ENCODE data around the gene NELFB. TPM values are rescaled to one million over a fixed set of nuclear protein-coding genes. Genes with fewer than 3 reads are reported as not detected.
A peak's percentile ranks its signal among the peaks of the same experiment; 100 is the strongest.

The NELFB gene
- total RNA-seq (2014; rRNA removed; shearing (Covaris generic)), result 35.2 and 41.9 TPM in 2 replicates

GRCh38 chr9:137254624-137255447 is at the start of gene NELFB:
TSS of gene NELFB (plus strand) at chr9:137255327.
- no peaks in the 10 kb centered on the region for H3K9me3 ChIP-seq (replicated peaks)
- H3K4me3 ChIP-seq, result peak within 1 kb of the TSS; percentile 99
- no peaks in the 10 kb centered on the region for H3K27me3 ChIP-seq (replicated peaks)
- H3K36me3 ChIP-seq, result peaks cover 29% of the 10 kb centered on the region
- DNase-seq (ENCODE audit: low read depth in 1 of 2, low spot score in 2 of 2), result peak; percentile 78 to 91
- peak within 1 kb of the TSS; percentile 34 for H3K27ac ChIP-seq
- H3K4me1 ChIP-seq (replicated peaks), result peaks cover 19% of the 10 kb centered on the region

DNA sequence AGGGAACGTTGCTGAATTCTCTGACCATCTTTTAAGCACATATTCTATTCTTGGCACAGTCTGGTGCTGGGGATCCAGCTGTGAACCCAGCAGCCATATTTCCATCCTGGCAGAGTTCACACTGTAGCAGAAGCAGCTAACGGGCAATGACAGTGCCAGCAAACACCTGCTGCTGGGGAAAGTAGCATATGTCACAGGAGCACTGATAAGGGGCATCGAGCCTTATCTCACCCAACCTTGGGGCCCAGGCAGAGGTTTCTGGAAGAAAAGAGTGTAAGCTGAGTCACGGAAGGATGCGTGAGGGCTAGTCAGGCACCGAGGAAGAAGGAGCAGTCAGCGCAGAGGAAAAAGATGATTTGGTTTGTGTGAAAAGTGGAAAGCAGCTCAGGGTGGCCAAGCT is 48.5 kb upstream of the NELFB start:
- DNase-seq (ENCODE audit: low read depth in 1 of 2, low spot score in 2 of 2), result no peak
- Histone ChIP-seq H3K36me3 (peaks cover 43% of the 10 kb centered on the region), H3K27me3 (replicated peaks) (no peaks in the 10 kb centered on the region), H3K27ac (no peak overlapping the region), H3K4me1 (replicated peaks) (peaks cover 19% of the 10 kb centered on the region), H3K4me3 (peak overlapping the region; percentile 88), H3K9me3 (replicated peaks) (no peaks in the 10 kb centered on the region)

DNA sequence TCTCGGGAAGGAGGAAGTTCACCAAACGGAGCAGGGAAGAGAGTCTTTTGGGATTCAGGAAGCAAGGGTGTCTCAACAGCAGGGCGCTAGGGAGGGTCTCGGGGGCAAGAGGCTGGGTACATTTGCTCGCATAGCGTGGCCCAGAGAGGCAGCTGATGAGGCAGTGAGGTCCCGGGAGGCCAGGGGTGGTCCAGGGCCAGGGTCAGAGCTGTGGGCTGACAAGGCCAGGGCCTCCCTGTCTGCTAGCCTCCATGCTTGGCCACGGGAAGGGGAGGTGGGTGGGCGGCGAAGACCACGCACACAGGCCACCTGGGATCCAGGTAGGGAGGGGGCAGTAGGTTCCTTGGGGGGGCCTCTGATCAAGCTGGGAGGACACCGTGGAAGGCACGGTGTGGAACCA is 43.6 kb upstream of the NELFB start:
- peaks cover 61% of the 10 kb centered on the region for H3K36me3 ChIP-seq

GRCh38 chr9:137212520-137212919 is 42.6 kb upstream of the NELFB start:
- no peak for DNase-seq (ENCODE audit: low read depth in 1 of 2, low spot score in 2 of 2)
- H3K4me1 ChIP-seq (replicated peaks), result no peaks in the 10 kb centered on the region
- peaks cover 55% of the 10 kb centered on the region for H3K36me3 ChIP-seq
- H3K9me3 ChIP-seq (replicated peaks), result no peaks in the 10 kb centered on the region
- no peak overlapping the region for H3K4me3 ChIP-seq
- no peaks in the 10 kb centered on the region for H3K27me3 ChIP-seq (replicated peaks)
- no peak overlapping the region for H3K27ac ChIP-seq

More for the DNA sequence above, 43.6 kb upstream of the NELFB start:
- DNase-seq (ENCODE audit: low read depth in 1 of 2, low spot score in 2 of 2), result no peak
- H3K4me1 ChIP-seq (replicated peaks), result peaks cover 4% of the 10 kb centered on the region
- H3K27ac ChIP-seq, result no peak overlapping the region
- no peak overlapping the region for H3K4me3 ChIP-seq
- no peaks in the 10 kb centered on the region for H3K9me3 ChIP-seq (replicated peaks)
- no peaks in the 10 kb centered on the region for H3K27me3 ChIP-seq (replicated peaks)

DNA sequence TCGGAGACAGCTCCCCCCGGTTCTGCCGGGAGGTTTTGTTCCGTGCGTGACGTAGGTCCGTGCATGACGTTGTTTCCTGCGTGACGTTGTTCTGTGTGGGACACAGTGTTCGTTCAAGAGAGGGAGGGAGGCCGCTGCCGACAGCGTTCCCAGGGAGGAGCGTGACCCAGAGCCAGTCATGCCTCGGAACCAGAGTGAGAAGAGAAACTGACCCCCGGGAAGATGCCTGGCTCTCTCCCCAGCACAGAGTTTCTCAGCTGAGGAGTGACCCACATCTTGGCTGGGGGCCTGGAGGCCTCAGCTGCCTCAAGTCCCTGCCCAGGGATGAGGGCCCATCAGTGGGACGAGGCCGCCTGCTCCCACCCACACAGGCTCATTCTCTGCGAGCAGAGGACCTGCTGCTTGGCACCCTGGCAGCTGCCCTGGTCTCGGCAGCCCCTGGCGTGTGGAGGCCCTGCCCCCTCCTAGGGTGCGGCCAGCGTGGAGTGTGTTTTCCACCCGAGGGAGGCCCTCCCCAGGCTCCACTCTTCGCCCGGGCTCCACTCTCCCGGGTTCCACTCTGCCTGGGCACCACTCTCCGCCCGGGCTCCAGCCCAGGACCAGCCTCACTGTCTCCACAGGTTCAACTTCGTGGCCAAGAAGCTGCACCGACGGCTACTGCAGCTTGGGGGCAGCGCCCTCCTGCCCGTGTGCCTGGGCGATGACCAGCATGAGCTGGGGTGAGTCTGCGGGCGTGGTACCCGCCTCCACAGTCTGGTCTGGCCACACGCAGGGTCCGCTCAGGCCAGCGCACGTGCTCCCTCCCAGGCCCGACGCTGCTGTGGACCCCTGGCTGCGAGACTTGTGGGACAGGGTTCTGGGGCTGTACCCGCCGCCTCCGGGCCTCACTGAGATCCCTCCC is 41.7 kb upstream of the NELFB start:
- Histone ChIP-seq H3K27me3 (replicated peaks) (no peaks in the 10 kb centered on the region), H3K4me3 (no peak overlapping the region), H3K9me3 (replicated peaks) (no peaks in the 10 kb centered on the region), H3K27ac (no peak overlapping the region), H3K4me1 (replicated peaks) (peaks cover 3% of the 10 kb centered on the region), H3K36me3 (peaks cover 61% of the 10 kb centered on the region)
- DNase-seq (ENCODE audit: low read depth in 1 of 2, low spot score in 2 of 2), result no peak

GRCh38 chr9:137214620-137215019 is 40.5 kb upstream of the NELFB start:
- no peak overlapping the region for H3K4me3 ChIP-seq
- H3K4me1 ChIP-seq (replicated peaks), result peaks cover 10% of the 10 kb centered on the region
- H3K9me3 ChIP-seq (replicated peaks), result no peaks in the 10 kb centered on the region
- H3K27me3 ChIP-seq (replicated peaks), result no peaks in the 10 kb centered on the region
- DNase-seq (ENCODE audit: low read depth in 1 of 2, low spot score in 2 of 2), result no peak
- H3K27ac ChIP-seq, result no peak overlapping the region
- H3K36me3 ChIP-seq, result peaks cover 58% of the 10 kb centered on the region

DNA sequence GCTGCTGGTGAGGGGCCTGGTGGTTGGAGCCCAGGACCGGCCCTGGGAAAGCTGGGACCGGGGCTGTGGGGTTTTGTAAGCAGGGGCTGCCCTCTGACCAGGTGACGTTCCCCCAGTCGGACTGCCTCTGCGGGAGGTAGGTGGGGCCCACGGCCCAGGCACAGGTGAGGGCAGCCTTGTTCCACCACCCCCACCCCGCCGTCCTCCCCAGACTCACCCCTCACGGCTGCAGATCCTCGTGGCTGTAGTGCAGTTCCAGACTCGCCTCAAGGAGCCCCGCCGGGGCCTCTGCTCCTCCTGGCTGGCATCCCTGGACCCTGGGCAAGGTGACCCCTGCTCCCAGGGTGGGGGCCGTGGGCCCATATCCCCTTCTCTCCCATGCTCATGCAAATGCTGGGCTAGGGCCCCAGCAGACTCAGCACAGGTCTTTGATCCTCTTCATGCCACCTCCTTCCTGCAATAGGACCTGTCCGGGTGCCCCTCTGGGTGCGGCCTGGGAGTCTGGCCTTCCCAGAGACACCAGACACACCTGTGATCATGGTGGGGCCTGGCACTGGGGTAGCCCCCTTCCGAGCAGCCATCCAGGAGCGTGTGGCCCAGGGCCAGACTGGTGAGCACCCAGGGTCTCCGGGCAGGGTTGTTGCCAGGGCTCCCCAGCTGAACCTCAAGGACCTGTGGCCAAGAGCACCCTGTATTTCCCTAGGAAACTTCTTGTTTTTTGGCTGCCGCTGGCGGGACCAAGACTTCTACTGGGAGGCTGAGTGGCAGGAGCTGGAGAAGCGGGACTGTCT is 39.7 kb upstream of the NELFB start:
- H3K4me3 ChIP-seq, result no peak overlapping the region
- DNase-seq (ENCODE audit: low read depth in 1 of 2, low spot score in 2 of 2), result no peak
- peaks cover 10% of the 10 kb centered on the region for H3K4me1 ChIP-seq (replicated peaks)
- peaks cover 55% of the 10 kb centered on the region for H3K36me3 ChIP-seq
- no peaks in the 10 kb centered on the region for H3K9me3 ChIP-seq (replicated peaks)
- H3K27me3 ChIP-seq (replicated peaks), result no peaks in the 10 kb centered on the region
- no peak overlapping the region for H3K27ac ChIP-seq

DNA sequence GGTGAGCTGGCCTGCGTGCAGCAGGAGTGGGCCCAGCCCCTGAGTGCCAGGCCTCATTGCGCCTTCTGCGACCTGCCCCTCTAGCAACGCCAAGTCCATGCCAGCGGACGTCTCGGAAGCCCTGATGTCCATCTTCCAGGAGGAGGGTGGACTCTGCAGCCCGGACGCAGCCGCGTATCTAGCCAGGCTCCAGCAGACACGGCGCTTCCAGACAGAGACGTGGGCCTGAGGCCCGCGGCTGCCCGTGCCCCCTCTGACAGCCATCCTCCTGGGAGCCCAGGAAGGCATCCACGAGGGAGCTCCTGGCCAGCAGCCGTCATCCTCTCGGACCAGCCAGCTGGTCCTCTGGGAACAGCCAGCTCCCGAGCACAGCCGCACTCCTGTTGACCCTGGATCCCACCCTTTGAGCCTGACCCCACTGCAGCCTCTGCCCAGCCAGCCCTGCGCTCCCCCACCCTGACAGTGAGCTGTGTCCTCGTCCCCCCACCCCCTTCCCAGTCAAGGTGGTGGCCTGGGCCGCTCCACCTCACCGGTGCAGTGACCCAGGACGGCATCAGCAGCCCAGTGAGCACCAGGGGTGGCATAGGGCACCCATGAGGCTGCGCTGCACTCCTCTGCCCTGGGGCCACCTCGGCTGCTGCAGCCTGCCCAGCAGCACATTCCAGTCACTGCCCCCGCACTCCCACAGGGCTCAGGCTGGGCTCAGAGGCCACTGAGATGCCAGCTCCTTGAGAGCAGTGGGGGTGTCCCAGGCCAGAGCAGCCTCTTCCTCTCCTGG is 38.8 kb upstream of the NELFB start:
- H3K9me3 ChIP-seq (replicated peaks), result no peaks in the 10 kb centered on the region
- H3K27ac ChIP-seq, result no peak overlapping the region
- H3K4me1 ChIP-seq (replicated peaks), result peaks cover 10% of the 10 kb centered on the region
- DNase-seq (ENCODE audit: low read depth in 1 of 2, low spot score in 2 of 2), result no peak
- peaks cover 55% of the 10 kb centered on the region for H3K36me3 ChIP-seq
- H3K4me3 ChIP-seq, result no peak overlapping the region
- H3K27me3 ChIP-seq (replicated peaks), result no peaks in the 10 kb centered on the region

GRCh38 chr9:137217276-137218211 is 37.6 kb upstream of the NELFB start:
- Histone ChIP-seq H3K4me1 (replicated peaks) (peaks cover 11% of the 10 kb centered on the region), H3K4me3 (no peak overlapping the region), H3K36me3 (peaks cover 55% of the 10 kb centered on the region), H3K27me3 (replicated peaks) (no peaks in the 10 kb centered on the region), H3K9me3 (replicated peaks) (no peaks in the 10 kb centered on the region), H3K27ac (no peak overlapping the region)
- DNase-seq (ENCODE audit: low read depth in 1 of 2, low spot score in 2 of 2), result no peak

GRCh38 chr9:137218212-137218753 is 36.8 kb upstream of the NELFB start:
- Histone ChIP-seq H3K36me3 (peaks cover 49% of the 10 kb centered on the region), H3K27me3 (replicated peaks) (no peaks in the 10 kb centered on the region), H3K27ac (no peak overlapping the region), H3K9me3 (replicated peaks) (no peaks in the 10 kb centered on the region), H3K4me1 (replicated peaks) (peaks cover 18% of the 10 kb centered on the region), H3K4me3 (no peak overlapping the region)
- no peak for DNase-seq (ENCODE audit: low read depth in 1 of 2, low spot score in 2 of 2)

- DNase-seq (ENCODE audit: low read depth in 1 of 2, low spot score in 2 of 2), result peak in 1 of 2 experiments; percentile 20
- H3K27ac ChIP-seq, result no peak overlapping the region
Observed at GRCh38 chr9:137218754-137219271, 36.3 kb upstream of the NELFB start.

More at GRCh38 chr9:137218754-137219271, 36.3 kb upstream of the NELFB start:
- no peaks in the 10 kb centered on the region for H3K9me3 ChIP-seq (replicated peaks)
- H3K4me1 ChIP-seq (replicated peaks), result peaks cover 20% of the 10 kb centered on the region
- no peaks in the 10 kb centered on the region for H3K27me3 ChIP-seq (replicated peaks)
- H3K36me3 ChIP-seq, result peaks cover 47% of the 10 kb centered on the region
- H3K4me3 ChIP-seq, result no peak overlapping the region

Data from SJSA1 (cell line).